ENCODE data around the gene SYK.

SYK gene

DNA sequence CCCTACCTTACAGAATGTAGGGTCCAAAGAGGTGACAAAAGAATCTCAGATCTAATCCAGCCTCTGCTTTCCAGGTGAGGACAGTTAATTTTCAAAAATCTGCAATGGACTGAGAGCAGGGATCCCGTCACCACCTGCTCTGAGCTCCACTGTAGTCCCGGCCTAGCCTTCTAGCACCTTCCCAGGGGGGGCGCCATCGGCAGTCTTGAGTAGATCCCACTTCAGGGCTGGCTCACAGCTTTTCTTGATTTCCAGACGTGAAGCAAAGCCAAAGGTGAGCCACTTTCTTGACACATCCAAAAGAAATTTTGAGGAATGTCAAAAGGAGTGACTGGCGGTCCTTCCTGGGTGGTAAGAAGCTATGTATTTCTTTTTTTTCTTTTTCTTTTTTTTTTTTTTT is 114.1 kb downstream of the SYK start:
- no peak overlapping the region for H3K27ac ChIP-seq (ENCODE audit: low read length)
- H3K4me1 ChIP-seq (ENCODE audit: insufficient read depth, low read length) = no peaks in the 10 kb centered on the region

DNA sequence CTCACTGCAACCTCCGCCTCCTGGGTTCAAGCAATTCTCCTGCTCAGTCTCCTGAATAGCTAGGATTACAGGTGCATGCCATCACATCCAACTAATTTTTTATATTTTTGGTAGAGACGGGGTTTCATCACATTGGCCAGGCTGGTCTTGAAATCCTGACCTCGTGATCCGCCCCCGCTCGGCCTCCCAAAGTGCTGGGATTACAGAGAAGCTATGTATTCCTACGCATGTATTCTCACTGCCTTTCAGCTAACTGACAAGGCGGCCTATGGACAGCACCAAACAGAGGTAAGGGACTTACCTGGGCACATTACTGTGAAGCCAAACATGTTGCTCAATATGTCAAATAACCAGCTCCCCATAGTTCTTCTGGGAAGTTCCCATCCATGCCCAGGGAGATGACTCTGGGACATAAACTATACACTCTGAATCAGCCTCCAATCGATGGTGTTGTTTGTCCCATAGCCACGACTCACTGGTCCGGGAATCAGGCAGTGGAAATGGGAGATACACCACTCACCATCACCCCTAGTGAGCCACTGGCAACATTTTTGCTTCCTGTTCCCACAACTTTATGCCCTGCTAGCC is 114.6 kb downstream of the SYK start:
- no peaks in the 10 kb centered on the region for H3K36me3 ChIP-seq (ENCODE audit: insufficient read depth, low read depth, low read length)
- no peaks in the 10 kb centered on the region for H3K4me1 ChIP-seq (ENCODE audit: insufficient read depth, low read length)
- H3K27me3 ChIP-seq (ENCODE audit: insufficient read depth, low read length) = no peaks in the 10 kb centered on the region
- H3K9me3 ChIP-seq (ENCODE audit: insufficient read depth, low read depth, low read length) = no peaks in the 10 kb centered on the region
- no peak overlapping the region for H3K27ac ChIP-seq (ENCODE audit: low read length)
- H3K4me3 ChIP-seq (ENCODE audit: low read length) = no peak overlapping the region
- no peak overlapping the region for H3K9ac ChIP-seq (ENCODE audit: low read depth, low read length)

More for the DNA sequence above, 114.1 kb downstream of the SYK start:
- no peaks in the 10 kb centered on the region for H3K27me3 ChIP-seq (ENCODE audit: insufficient read depth, low read length)
- H3K36me3 ChIP-seq (ENCODE audit: insufficient read depth, low read depth, low read length) = no peaks in the 10 kb centered on the region
- H3K4me3 ChIP-seq (ENCODE audit: low read length) = no peak overlapping the region
- H3K9me3 ChIP-seq (ENCODE audit: insufficient read depth, low read depth, low read length) = no peaks in the 10 kb centered on the region
- H3K9ac ChIP-seq (ENCODE audit: low read depth, low read length) = no peak overlapping the region

DNA sequence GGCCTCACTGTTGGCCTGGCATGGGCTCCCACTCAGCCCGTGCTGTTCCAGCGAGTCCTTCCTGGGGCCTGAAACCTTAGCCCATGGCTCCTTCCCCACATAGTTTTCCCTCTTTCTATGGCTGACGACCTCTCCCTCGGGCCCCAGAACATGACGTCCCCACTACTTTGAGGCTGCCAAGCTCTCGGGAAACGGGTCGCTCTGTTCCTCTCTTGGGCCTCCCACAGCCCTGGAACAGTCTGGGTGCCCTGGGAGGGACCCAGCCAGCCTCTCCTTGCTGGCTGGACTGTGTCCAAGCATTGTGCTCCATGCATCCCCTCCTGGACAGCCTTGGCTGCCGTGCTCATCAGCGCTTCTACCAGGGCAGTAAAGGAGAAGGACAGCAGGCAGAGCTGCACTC is 118.3 kb downstream of the SYK start:
- Histone ChIP-seq H3K36me3 (ENCODE audit: insufficient read depth, low read depth, low read length) (no peaks in the 10 kb centered on the region), H3K27ac (ENCODE audit: low read length) (no peak overlapping the region), H3K9ac (ENCODE audit: low read depth, low read length) (no peak overlapping the region), H3K27me3 (ENCODE audit: insufficient read depth, low read length) (no peaks in the 10 kb centered on the region), H3K9me3 (ENCODE audit: insufficient read depth, low read depth, low read length) (no peaks in the 10 kb centered on the region), H3K4me3 (ENCODE audit: low read length) (no peak overlapping the region), H3K4me1 (ENCODE audit: insufficient read depth, low read length) (no peaks in the 10 kb centered on the region)

DNA sequence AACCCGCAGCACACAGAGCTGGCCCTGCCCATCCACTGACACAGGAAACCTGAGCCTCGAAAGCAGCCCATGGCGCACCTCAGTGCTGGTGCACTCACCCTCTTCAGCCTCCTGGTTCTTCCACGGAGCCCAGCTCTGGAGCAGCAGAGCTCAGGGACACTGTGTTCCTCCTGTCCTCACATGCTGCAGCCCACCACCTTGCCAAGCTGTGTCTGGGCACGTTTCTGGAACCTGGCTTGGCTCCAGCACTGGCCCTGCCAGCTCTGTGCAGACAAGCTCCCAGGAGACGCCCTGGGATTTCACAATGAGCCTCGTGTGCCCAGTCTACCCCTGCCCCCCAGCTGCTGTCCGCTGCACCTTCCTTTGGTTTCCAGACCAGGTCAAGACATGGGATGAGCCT is 119.5 kb downstream of the SYK start:
- no peaks in the 10 kb centered on the region for H3K36me3 ChIP-seq (ENCODE audit: insufficient read depth, low read depth, low read length)
- H3K4me3 ChIP-seq (ENCODE audit: low read length) = no peak overlapping the region
- H3K27ac ChIP-seq (ENCODE audit: low read length) = no peak overlapping the region
- H3K9ac ChIP-seq (ENCODE audit: low read depth, low read length) = no peak overlapping the region
- H3K27me3 ChIP-seq (ENCODE audit: insufficient read depth, low read length) = no peaks in the 10 kb centered on the region
- no peaks in the 10 kb centered on the region for H3K4me1 ChIP-seq (ENCODE audit: insufficient read depth, low read length)
- no peaks in the 10 kb centered on the region for H3K9me3 ChIP-seq (ENCODE audit: insufficient read depth, low read depth, low read length)

DNA sequence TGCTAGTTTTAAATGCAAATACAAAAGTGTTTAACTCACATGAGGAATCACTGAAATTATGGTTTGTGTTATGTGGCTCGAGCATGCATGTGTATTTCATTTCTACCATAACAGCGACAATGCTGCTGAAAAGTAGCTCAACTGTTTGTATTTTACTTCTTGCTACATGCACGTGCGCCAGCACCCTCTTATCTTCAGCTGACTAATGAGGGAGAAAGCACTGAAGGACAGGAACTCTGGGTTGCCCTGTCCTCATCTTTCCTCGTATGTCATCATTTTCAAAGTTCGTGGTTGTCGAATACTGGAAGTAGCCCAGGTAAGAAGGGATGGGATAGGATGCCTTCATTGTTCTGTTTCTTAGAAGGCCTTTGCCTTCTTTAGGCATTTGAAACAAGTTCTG is 120.3 kb downstream of the SYK start:
- no peak overlapping the region for H3K9ac ChIP-seq (ENCODE audit: low read depth, low read length)
- no peak overlapping the region for H3K4me3 ChIP-seq (ENCODE audit: low read length)
- H3K27me3 ChIP-seq (ENCODE audit: insufficient read depth, low read length) = no peaks in the 10 kb centered on the region
- no peaks in the 10 kb centered on the region for H3K9me3 ChIP-seq (ENCODE audit: insufficient read depth, low read depth, low read length)
- no peak overlapping the region for H3K27ac ChIP-seq (ENCODE audit: low read length)
- no peaks in the 10 kb centered on the region for H3K4me1 ChIP-seq (ENCODE audit: insufficient read depth, low read length)
- no peaks in the 10 kb centered on the region for H3K36me3 ChIP-seq (ENCODE audit: insufficient read depth, low read depth, low read length)

DNA sequence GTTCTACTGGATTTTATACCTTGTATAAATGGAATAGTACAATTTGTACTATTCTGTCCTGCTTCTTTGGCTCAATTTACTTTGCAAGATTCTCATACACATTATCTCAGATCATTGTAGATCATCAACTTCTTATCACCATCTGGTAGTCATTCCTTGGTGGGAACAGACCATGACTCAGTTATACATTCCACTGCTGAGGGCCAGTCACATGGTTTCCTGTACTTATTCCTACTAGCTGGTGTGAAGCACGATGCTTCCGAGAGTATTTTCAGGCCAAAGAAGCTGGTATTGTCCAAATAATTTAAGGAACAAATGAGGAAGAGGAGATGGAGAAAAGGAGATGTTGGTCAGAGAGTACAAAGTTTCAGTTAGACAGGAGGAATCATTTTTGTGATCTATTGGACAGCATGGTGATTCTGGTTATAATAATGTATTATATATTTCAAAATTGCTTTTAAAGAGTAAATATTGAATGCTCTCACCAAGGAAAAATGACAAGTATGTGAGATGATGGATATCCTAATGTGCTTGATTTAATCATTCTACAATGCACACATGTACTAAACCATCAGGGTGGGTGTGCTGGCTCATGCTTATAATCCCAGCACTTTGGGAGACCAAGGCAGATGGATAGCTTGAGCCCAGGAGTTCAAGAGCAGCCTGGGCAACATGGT is 124.1 kb downstream of the SYK start:
- no peaks in the 10 kb centered on the region for H3K4me1 ChIP-seq (ENCODE audit: insufficient read depth, low read length)
- no peaks in the 10 kb centered on the region for H3K27me3 ChIP-seq (ENCODE audit: insufficient read depth, low read length)
- H3K9me3 ChIP-seq (ENCODE audit: insufficient read depth, low read depth, low read length) = no peaks in the 10 kb centered on the region
- H3K27ac ChIP-seq (ENCODE audit: low read length) = no peak overlapping the region
- no peaks in the 10 kb centered on the region for H3K36me3 ChIP-seq (ENCODE audit: insufficient read depth, low read depth, low read length)
- H3K9ac ChIP-seq (ENCODE audit: low read depth, low read length) = no peak overlapping the region
- no peak overlapping the region for H3K4me3 ChIP-seq (ENCODE audit: low read length)

DNA sequence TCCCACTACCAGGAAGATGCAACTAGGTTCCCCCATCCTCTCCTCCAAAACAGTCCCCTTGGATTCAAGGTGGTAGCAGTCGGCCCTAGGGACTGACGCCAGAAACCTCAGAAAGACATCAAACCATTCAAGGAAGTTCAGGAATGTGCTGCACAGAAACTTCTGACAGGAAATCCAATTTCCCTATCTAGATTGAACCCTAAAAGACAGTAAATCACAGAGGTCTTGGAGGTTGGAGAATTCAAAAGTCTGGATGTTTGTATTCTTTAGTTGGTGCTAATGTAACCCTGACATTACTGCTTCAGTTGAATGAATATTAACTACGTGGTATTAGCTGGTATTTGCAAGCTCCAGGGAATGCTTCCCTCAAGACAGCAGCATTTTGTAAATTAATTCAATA is 125.3 kb downstream of the SYK start:
- H3K4me1 ChIP-seq (ENCODE audit: insufficient read depth, low read length) = no peaks in the 10 kb centered on the region
- H3K36me3 ChIP-seq (ENCODE audit: insufficient read depth, low read depth, low read length) = no peaks in the 10 kb centered on the region
- H3K4me3 ChIP-seq (ENCODE audit: low read length) = no peak overlapping the region
- H3K9ac ChIP-seq (ENCODE audit: low read depth, low read length) = no peak overlapping the region
- no peak overlapping the region for H3K27ac ChIP-seq (ENCODE audit: low read length)
- H3K27me3 ChIP-seq (ENCODE audit: insufficient read depth, low read length) = no peaks in the 10 kb centered on the region
- H3K9me3 ChIP-seq (ENCODE audit: insufficient read depth, low read depth, low read length) = no peaks in the 10 kb centered on the region

DNA sequence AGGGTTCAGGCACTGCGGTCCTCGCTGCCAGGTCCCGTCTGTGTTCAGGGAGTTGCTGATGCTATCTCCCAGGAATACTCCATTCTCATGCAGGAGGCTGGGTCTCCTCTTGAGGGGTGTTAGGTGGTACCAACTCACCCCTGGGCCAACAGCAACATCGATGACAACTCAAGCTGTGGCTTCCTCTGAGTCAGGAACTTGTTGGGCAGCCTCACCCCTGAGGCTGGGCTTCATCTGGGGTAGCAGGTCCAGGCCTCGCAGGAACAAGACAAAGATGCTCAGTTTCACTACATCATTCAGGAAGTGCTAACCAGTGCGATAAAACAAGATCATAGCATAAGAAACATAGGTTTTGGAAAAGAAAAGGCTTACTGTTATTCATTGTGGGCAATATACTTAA is 125.9 kb downstream of the SYK start:
- Histone ChIP-seq H3K4me1 (ENCODE audit: insufficient read depth, low read length) (no peaks in the 10 kb centered on the region), H3K36me3 (ENCODE audit: insufficient read depth, low read depth, low read length) (no peaks in the 10 kb centered on the region), H3K9ac (ENCODE audit: low read depth, low read length) (no peak overlapping the region), H3K9me3 (ENCODE audit: insufficient read depth, low read depth, low read length) (no peaks in the 10 kb centered on the region), H3K4me3 (ENCODE audit: low read length) (no peak overlapping the region), H3K27me3 (ENCODE audit: insufficient read depth, low read length) (no peaks in the 10 kb centered on the region), H3K27ac (ENCODE audit: low read length) (no peak overlapping the region)

DNA sequence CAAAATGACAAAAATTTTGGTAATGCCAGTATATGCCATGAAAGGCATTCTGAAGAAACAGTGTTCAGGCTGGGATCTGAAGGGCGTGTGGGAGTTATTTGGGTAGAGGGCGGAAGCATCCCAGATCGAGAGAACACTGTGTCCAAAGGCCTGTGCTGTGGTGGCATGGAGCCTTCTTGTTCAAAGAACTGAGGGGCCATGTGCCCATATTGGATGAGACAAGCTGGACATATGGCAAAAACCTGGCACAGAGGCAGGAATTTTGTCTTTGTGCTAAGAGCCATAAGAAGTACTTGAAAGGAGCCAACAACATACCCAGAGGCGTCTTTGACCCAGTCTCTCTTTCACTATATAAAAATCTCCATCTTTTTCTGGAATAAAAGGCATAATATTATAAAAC is 128.0 kb downstream of the SYK start:
- H3K4me1 ChIP-seq (ENCODE audit: insufficient read depth, low read length) = no peaks in the 10 kb centered on the region
- no peaks in the 10 kb centered on the region for H3K27me3 ChIP-seq (ENCODE audit: insufficient read depth, low read length)
- no peak overlapping the region for H3K4me3 ChIP-seq (ENCODE audit: low read length)
- no peak overlapping the region for H3K27ac ChIP-seq (ENCODE audit: low read length)
- H3K9me3 ChIP-seq (ENCODE audit: insufficient read depth, low read depth, low read length) = no peaks in the 10 kb centered on the region
- no peak overlapping the region for H3K9ac ChIP-seq (ENCODE audit: low read depth, low read length)
- no peaks in the 10 kb centered on the region for H3K36me3 ChIP-seq (ENCODE audit: insufficient read depth, low read depth, low read length)

DNA sequence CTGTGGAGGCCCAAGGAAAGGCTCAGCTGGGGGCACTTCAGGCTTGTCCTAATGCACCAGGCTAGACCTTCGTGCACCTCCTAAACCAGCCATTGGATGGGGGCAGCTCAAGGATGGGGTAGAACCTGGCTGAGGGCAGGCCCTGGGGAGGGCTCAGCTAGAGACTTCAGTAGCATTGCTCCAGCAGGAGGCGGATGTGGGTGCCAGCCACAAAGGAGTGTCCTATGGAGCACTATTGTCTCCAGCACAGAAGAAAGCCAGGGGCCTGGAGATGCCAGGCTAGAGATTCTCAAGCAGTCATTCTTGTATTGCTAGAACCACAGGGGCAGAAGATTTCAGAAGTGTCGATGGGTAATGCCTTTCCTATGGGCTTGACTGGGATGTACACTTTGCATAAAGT is 131.8 kb downstream of the SYK start:
- Histone ChIP-seq H3K9ac (ENCODE audit: low read depth, low read length) (no peak overlapping the region), H3K4me3 (ENCODE audit: low read length) (no peak overlapping the region), H3K27ac (ENCODE audit: low read length) (no peak overlapping the region)

DNA sequence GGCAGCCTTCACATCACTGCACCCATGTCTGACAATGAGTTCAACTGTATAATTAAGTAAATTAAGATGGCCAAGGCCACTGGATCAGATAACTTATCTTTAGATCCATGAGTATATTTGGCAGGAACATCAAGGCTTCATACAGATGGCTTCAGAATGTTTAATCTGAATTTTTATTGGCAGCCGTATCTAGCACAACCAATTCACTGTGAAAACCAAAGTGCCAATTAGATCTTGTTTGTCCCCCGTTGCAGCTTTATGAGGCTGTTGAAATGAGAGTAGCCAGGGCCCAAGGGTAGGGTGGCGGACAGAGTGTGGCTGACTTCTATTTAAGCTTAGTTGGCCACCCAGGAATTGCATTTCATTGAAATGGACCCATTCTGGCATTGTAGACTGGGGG is 137.7 kb downstream of the SYK start:
- H3K36me3 ChIP-seq (ENCODE audit: insufficient read depth, low read depth, low read length) = no peaks in the 10 kb centered on the region
- no peak overlapping the region for H3K27ac ChIP-seq (ENCODE audit: low read length)
- H3K9ac ChIP-seq (ENCODE audit: low read depth, low read length) = no peak overlapping the region
- H3K4me1 ChIP-seq (ENCODE audit: insufficient read depth, low read length) = no peaks in the 10 kb centered on the region
- H3K27me3 ChIP-seq (ENCODE audit: insufficient read depth, low read length) = no peaks in the 10 kb centered on the region; the same call in 1 of the 2 replicates
- no peak overlapping the region for H3K4me3 ChIP-seq (ENCODE audit: low read length)
- H3K9me3 ChIP-seq (ENCODE audit: insufficient read depth, low read depth, low read length) = no peaks in the 10 kb centered on the region

More for the DNA sequence above, 131.8 kb downstream of the SYK start:
- H3K27me3 ChIP-seq (ENCODE audit: insufficient read depth, low read length) = no peaks in the 10 kb centered on the region; the same call in 1 of the 2 replicates
- no peaks in the 10 kb centered on the region for H3K4me1 ChIP-seq (ENCODE audit: insufficient read depth, low read length)
- H3K36me3 ChIP-seq (ENCODE audit: insufficient read depth, low read depth, low read length) = no peaks in the 10 kb centered on the region
- no peaks in the 10 kb centered on the region for H3K9me3 ChIP-seq (ENCODE audit: insufficient read depth, low read depth, low read length)

DNA sequence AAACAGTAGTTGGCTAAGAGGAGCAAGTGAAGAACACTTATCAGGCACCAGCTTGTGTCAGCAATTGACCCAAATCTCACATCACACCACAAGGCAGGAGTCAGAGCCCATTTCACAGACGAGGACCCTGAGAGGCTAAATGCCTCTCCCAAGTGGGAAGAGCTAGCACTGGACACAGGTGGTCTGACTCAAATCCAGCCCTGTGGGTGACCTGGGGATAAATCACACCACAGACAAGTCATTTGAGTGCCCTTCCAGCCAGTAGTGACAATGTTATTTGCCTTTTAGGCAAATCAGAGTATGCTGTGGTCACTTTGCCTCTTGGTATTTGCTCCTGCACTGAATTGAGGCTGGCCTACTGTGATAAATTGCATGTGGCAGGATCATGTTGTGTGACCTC is 138.7 kb downstream of the SYK start:
- Histone ChIP-seq H3K27ac (ENCODE audit: low read length) (no peak overlapping the region), H3K36me3 (ENCODE audit: insufficient read depth, low read depth, low read length) (no peaks in the 10 kb centered on the region), H3K9me3 (ENCODE audit: insufficient read depth, low read depth, low read length) (no peaks in the 10 kb centered on the region), H3K4me3 (ENCODE audit: low read length) (no peak overlapping the region), H3K27me3 (ENCODE audit: insufficient read depth, low read length) (no peaks in the 10 kb centered on the region), H3K9ac (ENCODE audit: low read depth, low read length) (no peak overlapping the region), H3K4me1 (ENCODE audit: insufficient read depth, low read length) (no peaks in the 10 kb centered on the region)
